OCI-LY1 (cell line): ENCODE results near the gene IDH3A.

Experiments
- CTCF ChIP-seq: fragments of 200-600 bp; sonication (generic), shearing (Covaris generic); IDR thresholded peaks from 2 replicates; pipeline ENCODE4 v1.5.1; 2017; ENCODE audit warnings: mild to moderate bottlenecking, antibody characterized with exemption, low read length, moderate library complexity, mixed read lengths
- EZH2 ChIP-seq: fragments of 200-600 bp; sonication (generic), shearing (Covaris generic); IDR thresholded peaks from 2 replicates; pipeline ENCODE4 v1.8.0; 2017; ENCODE audit warnings: borderline replicate concordance, mixed run types, mild to moderate bottlenecking, antibody characterized with exemption, low read length, moderate library complexity, mixed read lengths

DNA sequence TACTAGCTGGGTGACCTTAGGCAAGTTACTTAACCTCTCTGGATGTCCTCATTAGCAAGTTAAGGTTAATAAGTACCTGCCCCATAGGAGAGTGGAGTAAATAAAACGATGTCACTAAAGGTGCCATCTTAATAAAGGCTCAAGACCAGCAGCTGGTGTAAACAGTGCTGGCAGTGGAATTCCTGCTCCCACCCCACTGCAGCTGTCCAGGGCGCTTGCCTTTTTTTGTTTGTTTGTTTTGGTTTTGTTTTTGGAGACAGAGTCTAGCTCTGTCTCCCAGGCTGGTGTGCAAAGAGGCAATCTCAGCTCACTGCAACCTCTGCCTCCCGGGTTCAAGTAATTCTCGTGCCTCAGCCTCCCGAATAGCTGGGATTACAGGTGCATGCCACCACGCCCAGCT is 28.9 kb downstream of the IDH3A start:
- no peak for TF ChIP-seq CTCF
- TF ChIP-seq EZH2, result no peak
